ENCODE results near the gene NUDT14. TPM values are rescaled to one million over a fixed set of nuclear protein-coding genes. Genes with fewer than 3 reads are reported as not detected.
A peak's percentile ranks its signal among the peaks of the same experiment; 100 is the strongest.

The NUDT14 gene
- 1 to 10 TPM; 8.6 to 9.1 TPM for total RNA-seq

DNA sequence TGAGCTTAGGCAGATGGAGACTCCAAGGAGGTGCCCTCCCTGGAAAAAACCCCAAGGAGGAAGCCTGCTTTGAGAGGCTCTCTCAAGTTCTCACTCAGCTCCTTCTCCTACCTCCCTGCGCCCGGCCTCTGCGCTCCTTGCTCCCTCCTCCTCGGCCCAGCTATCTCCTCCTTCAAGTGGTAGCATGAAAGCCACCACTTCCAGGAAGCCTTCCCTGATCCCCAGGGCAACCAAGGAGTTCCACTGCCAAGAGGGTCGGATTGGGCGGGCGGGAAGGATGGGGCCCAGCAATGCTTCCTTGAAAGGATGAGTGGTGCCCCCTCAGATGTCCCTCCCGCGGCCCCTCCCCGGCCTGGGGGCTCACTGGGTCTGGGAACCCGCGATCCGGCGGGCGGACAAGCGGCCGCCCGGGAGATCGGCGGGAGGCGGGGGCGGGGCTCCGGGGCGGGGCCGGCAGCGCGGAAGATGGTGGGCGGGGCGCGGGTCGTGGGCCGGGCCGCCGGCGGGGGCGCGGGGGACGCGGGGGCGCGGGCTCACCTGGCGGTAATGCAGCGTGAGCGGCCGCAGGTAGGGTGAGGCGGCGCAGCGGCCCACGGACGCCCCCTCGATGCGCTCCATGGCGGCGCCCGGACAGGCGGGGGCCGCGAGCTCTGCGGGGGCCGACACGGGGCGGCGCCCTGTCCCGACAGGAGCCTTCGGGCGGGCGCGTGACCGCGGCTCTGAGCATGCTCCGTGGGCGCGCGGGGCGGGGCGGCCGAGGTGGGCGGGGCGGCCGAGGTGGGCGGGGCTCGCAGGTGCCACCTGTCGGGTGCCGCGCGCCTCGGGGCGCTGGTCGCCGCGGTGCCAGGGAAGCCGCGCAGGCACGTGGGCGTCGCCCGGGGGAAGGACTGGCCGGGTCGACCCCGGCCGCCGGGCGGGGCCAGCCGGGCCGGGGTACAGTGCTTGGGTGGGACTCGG, at the start of gene NUDT14:
TSS of gene NUDT14 (minus strand) at position 721 of the 957 bp plus-strand sequence. CDS start at position 618, 103 bp downstream.
- H3K27ac Mint-ChIP-seq = no peak within 1 kb of the TSS
- peak within 1 kb of the TSS; percentile 67 for H3K4me3 Mint-ChIP-seq
- no peaks in the 10 kb centered on the region for H3K9me3 Mint-ChIP-seq
- peak; percentile 78 for DNase-seq
- peaks cover 9% of the 10 kb centered on the region for H3K4me1 Mint-ChIP-seq
- no peaks in the 10 kb centered on the region for H3K27me3 Mint-ChIP-seq
- no peaks in the 10 kb centered on the region for H3K36me3 Mint-ChIP-seq

DNA sequence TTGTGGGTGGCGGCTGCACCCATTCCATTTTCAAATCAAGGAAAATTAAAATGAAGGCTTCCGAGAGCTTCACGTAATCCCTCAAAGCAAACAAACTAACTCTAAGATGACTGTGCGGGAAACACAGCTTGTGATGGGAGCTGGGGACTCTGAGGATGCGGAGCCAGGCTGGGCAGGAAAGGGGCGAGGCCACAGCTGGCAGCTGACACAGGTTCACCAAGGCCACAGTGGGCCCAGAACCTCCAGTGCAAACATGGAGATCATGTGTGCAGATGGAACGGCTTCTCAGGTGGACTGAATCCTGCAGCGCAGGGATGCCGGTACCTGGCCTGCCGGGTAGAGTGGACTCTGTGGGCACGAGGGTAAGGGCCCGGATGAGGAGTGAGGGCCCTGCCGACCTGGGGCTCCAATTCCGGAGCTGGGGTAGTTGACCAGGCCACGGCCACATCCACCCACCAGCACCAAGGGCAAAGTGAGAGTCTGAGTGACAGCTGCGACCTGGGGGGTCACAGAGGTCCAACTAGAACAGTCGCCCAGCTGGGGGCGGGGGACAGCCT, 48.1 kb upstream of the NUDT14 start:
- Mint-ChIP-seq H3K4me3 (no peak overlapping the region), H3K27me3 (no peaks in the 10 kb centered on the region), H3K36me3 (no peaks in the 10 kb centered on the region), H3K4me1 (peaks cover 2% of the 10 kb centered on the region), H3K27ac (no peak overlapping the region), H3K9me3 (no peaks in the 10 kb centered on the region)
- no peak for DNase-seq

- no peak overlapping the region for H3K27ac Mint-ChIP-seq
Measured at GRCh38 chr14:105228562-105228961, 47.5 kb upstream of the NUDT14 start.

GRCh38 chr14:105227346-105227745, 46.2 kb upstream of the NUDT14 start:
- H3K9me3 Mint-ChIP-seq = no peaks in the 10 kb centered on the region
- H3K27ac Mint-ChIP-seq = no peak overlapping the region
- no peak for DNase-seq
- no peak overlapping the region for H3K4me3 Mint-ChIP-seq
- H3K4me1 Mint-ChIP-seq = peaks cover 2% of the 10 kb centered on the region
- H3K27me3 Mint-ChIP-seq = no peaks in the 10 kb centered on the region
- peaks cover 1% of the 10 kb centered on the region for H3K36me3 Mint-ChIP-seq

More at GRCh38 chr14:105228562-105228961, 47.5 kb upstream of the NUDT14 start:
- Mint-ChIP-seq H3K4me1 (peaks cover 2% of the 10 kb centered on the region), H3K4me3 (no peak overlapping the region), H3K27me3 (no peaks in the 10 kb centered on the region), H3K9me3 (no peaks in the 10 kb centered on the region), H3K36me3 (no peaks in the 10 kb centered on the region)
- no peak for DNase-seq

GRCh38 chr14:105226198-105226597, 45.1 kb upstream of the NUDT14 start:
- no peak overlapping the region for H3K4me3 Mint-ChIP-seq
- H3K27ac Mint-ChIP-seq = no peak overlapping the region
- peaks cover 3% of the 10 kb centered on the region for H3K36me3 Mint-ChIP-seq
- no peaks in the 10 kb centered on the region for H3K9me3 Mint-ChIP-seq
- no peaks in the 10 kb centered on the region for H3K27me3 Mint-ChIP-seq
- DNase-seq = no peak
- peaks cover 2% of the 10 kb centered on the region for H3K4me1 Mint-ChIP-seq

DNA sequence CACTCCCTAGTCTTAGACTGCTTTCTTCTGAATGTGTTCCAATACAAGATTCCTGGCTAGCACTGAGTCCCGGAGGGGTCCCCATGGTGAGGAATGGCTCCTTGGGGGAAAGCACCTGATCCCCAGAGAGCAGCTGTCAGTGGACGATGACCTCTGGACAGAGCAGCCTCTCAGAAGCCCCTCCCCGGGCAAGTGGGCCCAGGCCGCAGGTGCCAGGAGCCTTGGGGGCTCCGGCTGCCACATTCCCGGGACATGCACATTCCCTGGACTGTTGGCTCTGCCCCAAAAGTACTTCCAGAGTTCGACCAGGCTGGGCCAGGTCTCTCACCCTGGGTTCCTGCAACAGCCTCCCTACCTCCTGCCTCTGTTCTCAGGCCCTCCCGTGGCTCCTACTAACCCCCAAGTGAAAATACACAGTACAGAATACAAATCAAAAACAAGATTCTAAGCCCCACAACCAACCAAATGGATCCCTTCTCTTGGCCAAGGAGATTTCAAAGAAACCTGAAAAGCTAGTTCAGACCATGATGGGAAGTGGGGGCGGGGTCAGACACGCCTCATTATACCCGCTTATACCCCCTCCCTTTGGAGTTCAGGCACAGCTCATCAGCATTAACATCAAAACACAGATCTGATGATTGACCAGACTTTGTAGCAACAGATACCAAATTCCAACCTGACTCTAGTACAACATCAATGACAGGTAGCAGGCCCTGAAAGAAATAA, 43.9 kb upstream of the NUDT14 start:
- no peak for DNase-seq
- H3K36me3 Mint-ChIP-seq = peaks cover 3% of the 10 kb centered on the region
- no peaks in the 10 kb centered on the region for H3K27me3 Mint-ChIP-seq
- no peak overlapping the region for H3K4me3 Mint-ChIP-seq
- peaks cover 2% of the 10 kb centered on the region for H3K4me1 Mint-ChIP-seq
- H3K27ac Mint-ChIP-seq = no peak overlapping the region
- H3K9me3 Mint-ChIP-seq = no peaks in the 10 kb centered on the region

GRCh38 chr14:105223770-105224544, 42.8 kb upstream of the NUDT14 start:
- Mint-ChIP-seq H3K9me3 (no peaks in the 10 kb centered on the region), H3K4me1 (peaks cover 2% of the 10 kb centered on the region), H3K36me3 (peaks cover 3% of the 10 kb centered on the region), H3K4me3 (no peak overlapping the region), H3K27me3 (no peaks in the 10 kb centered on the region), H3K27ac (no peak overlapping the region)
- DNase-seq = no peak

- Mint-ChIP-seq H3K9me3 (no peaks in the 10 kb centered on the region), H3K36me3 (peaks cover 3% of the 10 kb centered on the region), H3K4me3 (no peak overlapping the region), H3K27me3 (no peaks in the 10 kb centered on the region), H3K4me1 (peaks cover 2% of the 10 kb centered on the region), H3K27ac (no peak overlapping the region)
- no peak for DNase-seq
Measured at GRCh38 chr14:105223260-105223659, 42.1 kb upstream of the NUDT14 start.

DNA sequence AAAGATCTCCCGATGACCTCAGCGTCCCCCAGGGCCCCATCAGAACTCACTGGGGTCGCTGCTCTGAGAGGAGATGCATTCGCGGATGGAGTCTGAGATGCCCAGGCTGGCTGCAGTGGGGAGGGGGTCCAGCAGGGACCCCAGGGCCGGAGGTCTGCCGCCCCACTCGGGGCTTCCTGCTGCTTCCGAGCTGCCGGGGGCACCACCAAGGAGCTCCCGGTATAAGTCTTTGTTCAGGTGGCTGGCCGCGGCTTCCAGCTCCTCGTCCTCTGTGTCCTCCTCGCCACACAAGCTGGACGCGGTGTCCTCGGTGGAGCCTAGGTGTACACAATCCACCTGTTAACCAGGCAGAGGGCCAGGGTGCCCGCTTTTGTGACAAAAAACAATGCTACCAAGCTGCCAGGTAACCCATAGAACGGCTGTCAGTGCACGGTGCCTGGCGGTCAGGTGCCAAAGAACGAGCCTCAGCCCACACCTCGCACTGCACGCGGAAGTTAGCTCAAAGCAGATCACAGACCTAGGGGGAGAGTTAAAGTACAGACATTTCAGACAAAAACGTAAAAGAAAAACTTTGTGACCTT, 40.6 kb upstream of the NUDT14 start:
- no peak for DNase-seq
- Mint-ChIP-seq H3K27me3 (no peaks in the 10 kb centered on the region), H3K36me3 (peaks cover 3% of the 10 kb centered on the region), H3K9me3 (no peaks in the 10 kb centered on the region), H3K4me1 (peaks cover 2% of the 10 kb centered on the region), H3K27ac (no peak overlapping the region), H3K4me3 (no peak overlapping the region)

GRCh38 chr14:105220699-105221597, 39.8 kb upstream of the NUDT14 start:
- DNase-seq = no peak
- Mint-ChIP-seq H3K4me3 (no peak overlapping the region), H3K27me3 (no peaks in the 10 kb centered on the region), H3K4me1 (peaks cover 2% of the 10 kb centered on the region), H3K27ac (no peak overlapping the region), H3K36me3 (peaks cover 3% of the 10 kb centered on the region), H3K9me3 (no peaks in the 10 kb centered on the region)

DNA sequence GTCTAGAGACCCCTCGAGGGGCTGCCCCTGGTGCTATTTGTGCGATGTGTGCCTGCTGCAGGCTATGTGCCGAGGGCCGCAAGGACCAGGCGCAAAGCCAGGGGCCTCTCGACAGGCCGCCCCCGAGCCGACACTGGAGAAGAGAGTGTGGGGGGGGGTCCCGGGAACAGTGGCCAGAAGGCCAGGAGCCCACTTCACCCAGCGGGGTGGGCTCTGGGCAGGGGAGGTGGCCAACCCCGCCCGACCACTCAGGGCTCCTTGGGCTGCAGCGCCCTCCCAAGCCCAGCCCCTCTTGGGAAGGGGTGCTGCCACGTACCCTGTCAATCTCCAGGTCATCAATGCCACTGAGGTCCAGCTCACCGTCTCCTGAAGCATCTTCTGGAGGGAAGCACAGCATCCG, 38.6 kb upstream of the NUDT14 start:
- no peak overlapping the region for H3K27ac Mint-ChIP-seq
- H3K36me3 Mint-ChIP-seq = peaks cover 3% of the 10 kb centered on the region
- no peaks in the 10 kb centered on the region for H3K27me3 Mint-ChIP-seq
- H3K4me3 Mint-ChIP-seq = no peak overlapping the region
- DNase-seq = no peak
- H3K9me3 Mint-ChIP-seq = no peaks in the 10 kb centered on the region
- H3K4me1 Mint-ChIP-seq = no peaks in the 10 kb centered on the region

- DNase-seq = no peak
- H3K27ac Mint-ChIP-seq = no peak overlapping the region
- H3K27me3 Mint-ChIP-seq = no peaks in the 10 kb centered on the region
- H3K9me3 Mint-ChIP-seq = no peaks in the 10 kb centered on the region
- no peak overlapping the region for H3K4me3 Mint-ChIP-seq
- no peaks in the 10 kb centered on the region for H3K4me1 Mint-ChIP-seq
- H3K36me3 Mint-ChIP-seq = peaks cover 3% of the 10 kb centered on the region
Measured at GRCh38 chr14:105219043-105219612, 38.0 kb upstream of the NUDT14 start.

DNA sequence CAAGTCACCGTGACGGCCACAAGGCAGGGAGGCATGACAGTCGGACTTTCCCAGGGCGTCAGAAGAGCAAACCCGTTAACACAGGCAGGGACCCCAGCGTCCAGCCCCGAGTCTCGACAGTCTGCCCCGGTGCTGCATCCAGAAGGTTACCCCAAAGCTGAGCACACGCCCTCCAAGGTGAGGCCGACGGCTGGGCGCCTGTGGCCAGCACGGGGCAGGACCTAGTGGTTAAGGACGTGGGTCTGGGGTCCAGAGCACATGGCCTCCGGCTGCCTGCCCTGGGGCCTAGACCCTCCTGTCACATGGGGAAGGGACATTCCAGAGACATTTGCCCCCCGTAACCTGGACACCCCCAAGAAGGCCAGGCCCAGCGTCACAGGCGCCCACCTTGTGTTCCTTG, 37.5 kb upstream of the NUDT14 start:
- H3K4me3 Mint-ChIP-seq = no peak overlapping the region
- no peaks in the 10 kb centered on the region for H3K27me3 Mint-ChIP-seq
- H3K9me3 Mint-ChIP-seq = no peaks in the 10 kb centered on the region
- peaks cover 3% of the 10 kb centered on the region for H3K36me3 Mint-ChIP-seq
- H3K4me1 Mint-ChIP-seq = no peaks in the 10 kb centered on the region
- no peak overlapping the region for H3K27ac Mint-ChIP-seq
- DNase-seq = no peak

All from activated naive CD8-positive, alpha-beta T cell treated with anti-CD3 and anti-CD28 coated beads for 36 hours (primary cell).